ENCODE results near the gene LUC7L2.
"Not testable (repeated sequence)": the region's sequence is repeated elsewhere in the genome, so short reads cannot be mapped to it uniquely, and the experiment has no call there.

The LUC7L2 gene, protein sequence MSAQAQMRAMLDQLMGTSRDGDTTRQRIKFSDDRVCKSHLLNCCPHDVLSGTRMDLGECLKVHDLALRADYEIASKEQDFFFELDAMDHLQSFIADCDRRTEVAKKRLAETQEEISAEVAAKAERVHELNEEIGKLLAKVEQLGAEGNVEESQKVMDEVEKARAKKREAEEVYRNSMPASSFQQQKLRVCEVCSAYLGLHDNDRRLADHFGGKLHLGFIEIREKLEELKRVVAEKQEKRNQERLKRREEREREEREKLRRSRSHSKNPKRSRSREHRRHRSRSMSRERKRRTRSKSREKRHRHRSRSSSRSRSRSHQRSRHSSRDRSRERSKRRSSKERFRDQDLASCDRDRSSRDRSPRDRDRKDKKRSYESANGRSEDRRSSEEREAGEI

DNA sequence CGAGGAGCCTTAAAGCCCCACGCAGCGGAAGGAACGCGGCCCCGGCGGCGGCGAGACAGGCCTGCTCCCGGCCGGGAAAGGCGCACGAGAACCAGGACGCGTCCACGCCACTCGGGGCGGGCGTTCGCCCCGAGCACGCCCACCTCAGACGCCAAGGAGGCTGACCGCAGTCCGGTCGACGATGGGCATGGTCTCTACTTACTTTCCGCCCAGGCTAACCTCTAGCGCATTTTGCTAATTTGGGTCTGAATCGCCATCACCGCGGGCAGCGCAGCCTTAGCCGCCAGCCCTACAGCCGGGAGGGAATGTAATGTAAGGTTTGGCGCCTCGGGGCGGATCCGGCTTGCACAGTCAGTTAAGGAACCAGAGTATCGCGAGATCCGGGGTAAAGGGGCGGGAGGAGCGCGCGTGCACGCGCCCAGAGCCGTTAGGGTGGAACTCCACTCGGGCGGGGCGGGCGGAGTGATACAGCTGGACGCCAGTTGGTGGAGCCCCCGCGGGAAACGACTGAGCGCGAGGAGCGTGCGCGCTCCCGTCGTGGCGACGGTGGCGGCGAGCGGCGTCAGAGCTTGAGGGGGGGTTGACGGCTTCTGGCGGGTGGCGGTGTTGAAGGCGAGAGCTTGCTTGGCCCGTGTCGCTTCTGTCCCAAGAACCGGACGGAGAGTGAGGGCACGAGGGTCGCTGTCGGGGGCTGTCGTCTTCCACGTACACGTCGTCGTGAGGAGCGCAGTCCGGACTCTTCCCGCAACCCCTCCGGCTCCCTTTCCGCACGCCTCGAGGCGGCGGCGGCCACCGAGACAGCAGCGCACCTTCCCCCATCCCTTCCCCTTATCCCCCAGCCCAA is at the start of gene LUC7L2:
Gene LUC7L2, plus strand, starts transcription at position 529 of the 844 bp plus-strand sequence. CDS start 368 bp downstream, outside the sequence.
- DNase-seq (ENCODE audit: low read depth): peak; percentile 99

DNA sequence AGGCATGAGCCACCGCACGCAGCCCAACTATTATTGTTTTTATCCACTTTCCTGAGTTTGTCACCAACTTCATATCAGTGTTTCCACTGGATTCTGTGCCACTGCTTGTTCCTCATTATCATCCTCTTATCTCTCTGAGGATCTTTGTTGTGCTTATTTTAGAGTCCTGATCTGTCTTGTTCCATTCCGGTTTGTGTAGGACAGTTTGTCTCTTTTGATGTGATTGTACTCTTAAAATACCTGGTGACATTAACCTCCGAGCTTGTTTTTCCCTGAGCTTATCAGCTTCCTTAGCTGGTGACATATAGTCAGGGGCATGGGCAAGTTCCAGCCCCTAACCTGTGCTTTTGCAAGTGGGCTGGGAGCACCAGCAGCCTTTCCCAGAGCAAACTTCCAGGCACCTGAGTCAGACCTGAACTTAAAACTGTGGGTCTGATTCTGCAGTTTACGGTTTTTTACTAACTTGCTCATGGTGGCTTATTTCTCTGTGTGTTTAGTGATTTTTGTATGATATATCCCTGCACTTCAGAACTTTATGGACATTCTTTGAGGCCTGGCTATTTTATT is 41.7 kb upstream of the LUC7L2 start:
- DNase-seq (ENCODE audit: low read depth): no peak

DNA sequence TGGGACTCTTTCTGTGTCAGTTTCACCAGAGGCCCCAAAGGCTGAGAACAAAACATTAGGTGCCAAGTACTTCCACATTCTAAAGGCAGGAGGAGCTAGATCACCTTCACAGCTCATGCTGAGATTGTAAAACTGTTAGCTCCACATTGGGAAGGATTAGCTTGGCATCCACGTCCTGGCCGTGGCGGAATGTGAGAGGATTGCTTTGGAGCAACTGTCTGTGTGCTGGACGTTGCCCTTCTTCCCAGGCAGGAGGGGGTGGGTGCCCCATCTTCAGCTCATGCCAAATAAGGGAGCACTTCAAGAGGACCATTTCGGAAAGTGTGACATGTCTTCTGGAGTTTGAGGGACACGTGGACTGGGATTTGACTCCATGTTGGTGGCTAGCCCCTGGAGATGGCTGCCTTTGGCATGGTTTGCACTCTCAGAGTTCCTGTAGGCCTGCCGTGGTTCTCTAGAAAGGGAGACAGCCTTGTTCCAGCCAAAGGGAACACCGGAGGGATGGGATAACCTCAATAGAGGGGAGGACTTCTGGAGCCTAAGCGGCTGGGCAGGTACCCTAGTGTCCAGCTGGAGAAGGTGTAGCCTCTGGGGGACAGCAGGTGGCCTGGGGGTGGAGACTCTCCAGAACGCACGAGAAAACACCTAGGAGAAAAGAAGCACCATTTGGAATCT is 38.5 kb upstream of the LUC7L2 start:
- no peak for DNase-seq (ENCODE audit: low read depth)

DNA sequence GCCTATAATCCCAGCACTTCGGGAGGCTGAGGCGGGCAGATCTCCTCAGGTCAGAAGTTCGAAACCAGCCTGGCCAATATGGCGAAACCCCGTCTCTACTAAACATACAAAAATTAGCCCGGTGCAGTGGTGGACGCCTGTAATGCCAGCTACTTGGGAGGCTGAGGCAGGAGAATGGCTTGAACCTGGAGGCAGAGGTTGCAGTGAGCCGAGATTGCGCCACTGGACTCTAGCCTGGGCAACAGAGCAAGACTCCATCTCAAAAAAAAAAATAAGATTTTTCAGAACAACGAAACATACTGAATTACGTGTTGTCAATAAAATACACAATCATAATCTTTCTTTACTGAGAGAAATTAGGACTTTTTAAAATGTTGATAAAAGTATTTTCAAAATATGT is 35.0 kb upstream of the LUC7L2 start:
- DNase-seq (ENCODE audit: low read depth): not testable (repeated sequence)

DNA sequence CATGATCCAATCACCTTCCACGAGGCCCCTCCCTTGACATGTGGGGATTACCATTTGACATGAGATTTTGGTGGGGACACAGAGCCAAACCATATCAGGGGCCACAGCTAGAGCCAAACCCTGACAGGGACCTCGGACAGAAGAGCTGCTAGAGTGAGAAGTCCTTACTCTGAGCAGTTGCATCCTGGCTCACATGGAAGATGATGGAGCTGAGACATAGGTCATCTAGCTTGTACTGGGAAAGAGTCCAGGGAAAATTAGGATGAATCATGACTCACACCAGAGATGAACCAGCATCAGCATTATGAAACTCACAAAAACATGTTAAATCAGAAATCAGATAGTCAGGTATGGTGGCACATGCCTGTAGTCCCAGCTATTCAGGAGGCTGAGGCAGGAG is 31.3 kb upstream of the LUC7L2 start:
- no peak for DNase-seq (ENCODE audit: low read depth)

DNA sequence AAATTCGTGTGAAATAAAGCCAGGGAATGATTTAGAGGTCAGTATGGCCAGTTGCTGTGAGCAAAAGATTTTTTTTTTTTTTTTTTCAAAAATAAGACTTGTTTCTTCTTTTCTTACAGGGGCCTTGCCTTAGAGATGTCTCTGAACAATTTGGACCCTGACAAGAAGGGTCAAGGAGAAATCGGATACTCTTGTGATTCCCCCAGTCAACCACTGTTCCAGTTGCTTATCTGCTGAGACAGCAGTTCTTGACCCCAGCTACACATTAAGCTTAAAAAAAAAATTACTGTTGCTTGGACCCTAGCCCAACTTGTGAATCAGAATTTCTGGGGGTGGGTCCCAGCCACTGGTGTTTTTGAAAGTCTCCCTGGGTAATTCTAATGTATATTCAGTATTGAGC is 30.6 kb upstream of the LUC7L2 start:
- no peak for DNase-seq (ENCODE audit: low read depth)

DNA sequence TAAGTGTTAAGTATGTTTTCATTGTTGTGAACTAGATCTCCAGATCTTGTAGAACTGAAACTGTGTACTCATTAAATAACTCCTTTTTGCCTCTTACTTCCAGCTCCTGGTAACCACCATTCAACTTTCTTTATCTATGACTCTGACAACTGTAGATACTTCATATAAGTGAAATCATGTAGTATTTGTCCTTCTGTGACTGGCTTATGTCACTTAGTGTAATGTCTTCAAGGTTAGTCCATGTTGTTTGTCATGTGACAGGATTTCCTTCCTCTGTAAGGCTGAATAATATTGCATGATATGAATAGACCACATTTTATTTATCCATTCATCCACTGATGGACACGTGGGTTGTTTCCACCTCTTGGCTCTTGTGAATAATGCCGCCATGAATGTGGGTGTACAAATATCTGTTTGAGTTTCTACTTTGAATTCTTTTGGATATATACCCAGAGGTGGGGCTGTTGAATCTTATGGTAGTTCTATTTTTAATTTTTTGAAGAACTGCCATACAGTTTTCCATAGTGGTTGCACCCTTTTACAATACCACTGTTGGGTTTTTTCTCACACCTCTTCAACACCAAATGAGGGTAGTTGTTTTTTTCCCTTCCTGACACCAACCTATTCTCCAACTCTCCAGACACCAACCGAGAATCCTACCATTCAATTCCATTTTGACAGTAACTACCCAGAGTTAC is 29.2 kb upstream of the LUC7L2 start:
- no peak for DNase-seq (ENCODE audit: low read depth)

DNA sequence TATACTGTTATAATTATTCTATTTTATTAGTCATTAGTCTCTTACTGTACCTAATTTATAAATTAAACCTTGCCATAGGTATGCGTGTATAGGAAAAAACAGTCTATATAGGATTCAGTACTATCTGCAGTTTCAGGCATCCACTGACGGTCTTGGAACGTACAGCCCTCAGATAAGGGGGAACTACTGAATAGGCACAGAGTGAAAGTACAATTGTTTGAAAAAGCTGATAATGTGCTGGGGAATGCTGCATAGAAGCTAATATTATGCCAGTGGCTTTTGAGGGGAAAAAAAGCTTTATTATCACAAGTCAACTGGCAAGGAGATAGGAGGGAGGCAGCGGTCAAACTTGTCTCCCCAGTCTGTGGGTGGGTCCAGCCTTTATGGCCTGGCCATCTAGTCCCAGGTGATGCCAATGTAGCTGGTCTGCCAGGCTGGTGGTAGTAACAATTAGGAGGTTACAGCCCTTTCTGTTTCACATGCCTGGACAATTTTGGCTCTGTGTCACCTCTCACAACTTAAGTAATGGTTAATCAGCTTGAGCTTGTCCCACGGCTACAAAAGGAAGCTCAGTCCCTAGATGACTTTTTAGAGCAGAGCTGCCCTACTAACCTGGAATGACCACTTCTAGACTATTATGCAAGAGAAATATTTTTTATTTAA is 26.9 kb upstream of the LUC7L2 start:
- no peak for DNase-seq (ENCODE audit: low read depth)

DNA sequence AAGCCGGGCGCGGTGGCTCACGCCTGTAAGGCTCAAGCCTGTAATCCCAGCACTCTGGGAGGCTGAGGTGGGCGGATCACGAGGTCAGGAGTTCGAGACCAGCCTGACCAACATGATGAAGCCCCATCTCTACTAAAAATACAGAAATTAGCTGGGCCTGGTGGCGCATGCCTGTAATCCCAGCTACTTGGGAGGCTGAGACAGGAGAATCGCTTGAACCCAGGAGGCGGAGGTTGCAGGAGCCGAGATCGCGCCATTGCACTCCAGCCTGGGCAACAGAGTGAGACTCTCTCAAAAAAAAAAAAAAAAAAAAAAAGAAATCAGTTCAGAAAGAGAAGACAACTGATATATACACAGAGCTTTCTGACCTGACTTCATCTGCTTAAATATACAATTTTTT is 26.3 kb upstream of the LUC7L2 start:
- DNase-seq (ENCODE audit: low read depth): not testable (repeated sequence)

DNA sequence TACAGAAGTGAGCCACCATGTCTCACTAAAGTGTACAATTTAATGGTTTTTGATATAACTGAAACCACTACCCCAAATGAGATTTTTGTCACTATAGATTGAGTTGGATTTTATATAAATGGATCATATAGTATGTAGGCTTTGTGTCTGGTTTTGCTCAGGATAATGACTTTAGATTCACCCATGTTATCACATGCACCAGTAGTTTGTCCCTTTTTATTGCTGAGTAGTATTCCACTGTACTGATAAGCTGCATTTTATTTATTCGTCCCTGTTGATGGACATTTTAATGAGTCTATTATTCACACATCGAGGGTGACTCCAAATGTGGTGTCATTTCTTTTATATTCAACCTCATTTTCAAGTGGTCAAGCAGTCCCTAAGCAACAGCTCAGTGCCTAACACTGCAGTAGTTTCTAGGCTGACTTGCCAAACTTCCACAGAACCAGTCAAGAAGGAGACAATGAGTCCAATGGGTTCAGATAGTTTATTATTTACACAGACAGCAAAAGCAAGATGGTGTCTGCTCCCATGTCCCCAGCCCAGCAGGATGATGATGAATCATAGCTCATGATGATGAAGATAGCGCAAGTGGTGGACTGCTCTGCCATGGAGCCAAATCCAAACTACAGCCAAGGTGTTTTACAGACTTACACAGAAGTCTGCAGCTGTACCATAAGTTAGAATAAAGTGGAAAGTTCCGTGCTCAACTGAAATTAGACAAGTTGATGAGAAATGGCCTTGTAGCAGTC is 25.1 kb upstream of the LUC7L2 start:
- DNase-seq (ENCODE audit: low read depth): no peak

DNA sequence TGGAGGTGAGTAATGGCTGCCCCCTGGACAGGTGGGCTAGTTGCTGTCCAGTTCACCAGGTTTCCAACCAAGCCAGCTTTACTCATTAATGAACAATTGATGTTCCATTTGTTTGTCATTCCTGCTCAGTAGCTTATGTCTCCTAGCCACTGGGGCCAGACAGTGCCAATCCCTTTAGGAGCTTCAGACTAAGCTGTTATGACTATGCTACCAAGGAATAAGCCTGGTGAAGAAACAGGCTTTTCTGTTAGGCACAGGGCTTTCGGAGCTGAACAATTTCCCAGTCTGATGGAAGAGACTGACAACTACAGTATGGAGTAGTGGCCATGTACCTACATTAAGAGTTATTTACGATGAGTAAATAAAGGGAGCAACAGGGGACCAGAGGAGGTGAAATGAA is 20.7 kb upstream of the LUC7L2 start:
- DNase-seq (ENCODE audit: low read depth): no peak

DNA sequence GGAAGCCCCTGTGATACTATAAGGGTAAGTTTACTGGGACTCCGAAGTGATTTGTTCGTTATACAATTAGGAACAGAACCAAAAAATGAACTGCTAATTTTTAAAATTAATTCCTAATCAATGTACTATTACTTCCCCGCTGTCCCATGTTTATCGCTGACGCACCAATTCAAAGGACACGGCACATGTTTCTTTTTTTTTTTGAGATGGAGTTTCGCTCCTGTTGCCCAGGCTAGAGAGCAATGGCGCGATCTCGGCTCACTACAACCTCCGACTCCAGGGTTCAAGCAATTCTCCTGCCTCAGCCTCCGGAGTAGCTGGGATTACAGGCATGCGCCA is 20.0 kb upstream of the LUC7L2 start:
- no peak for DNase-seq (ENCODE audit: low read depth)

DNA sequence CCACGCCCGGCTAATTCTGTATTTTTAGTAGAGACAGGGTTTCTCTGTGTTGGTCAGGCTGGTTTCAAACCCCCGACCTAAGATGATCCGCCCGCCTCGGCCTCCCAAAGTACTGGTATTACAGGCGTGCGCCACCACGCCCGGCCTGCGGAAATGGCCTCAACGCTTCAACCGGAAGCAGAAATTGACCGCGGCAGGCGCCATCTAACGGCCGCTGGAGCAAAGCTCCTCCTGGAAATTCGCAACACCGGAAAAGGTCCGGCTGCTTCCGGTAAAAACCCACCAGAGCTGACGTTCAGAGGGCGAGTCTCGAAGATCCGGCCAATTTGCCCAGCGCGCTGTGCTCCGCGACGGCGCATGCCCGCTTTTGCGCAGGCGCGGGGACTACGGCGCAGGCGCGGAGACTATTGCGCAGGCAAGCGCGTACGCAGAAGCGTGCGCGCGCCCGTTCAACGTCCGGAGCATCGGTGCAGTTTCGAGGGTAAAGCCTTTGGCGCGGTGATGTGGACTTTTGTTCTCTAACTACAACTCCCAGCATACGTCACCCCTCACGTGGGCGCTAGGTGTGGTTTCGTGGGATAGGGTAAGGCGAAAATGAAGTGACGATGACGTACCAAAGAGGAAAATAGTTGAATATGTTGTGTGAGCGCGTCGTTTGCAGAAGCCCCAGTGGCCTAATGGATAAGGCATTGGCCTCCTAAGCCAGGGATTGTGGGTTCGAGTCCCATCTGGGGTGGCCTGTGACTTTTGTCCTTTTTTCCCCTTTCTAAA is 19.5 kb upstream of the LUC7L2 start:
- peak; percentile 96 for DNase-seq (ENCODE audit: low read depth)

DNA sequence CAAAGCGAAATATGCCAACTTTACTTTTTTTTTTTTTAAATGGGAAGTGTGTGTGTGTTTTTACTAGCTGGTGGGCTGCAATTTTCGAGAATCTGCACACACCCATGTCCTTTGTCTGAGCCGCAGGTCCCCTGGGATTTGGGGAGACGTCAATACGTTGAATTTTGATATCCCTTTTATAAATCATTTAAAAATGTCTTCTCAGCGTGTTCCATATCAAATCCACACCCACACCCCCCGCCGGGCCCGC is 19.0 kb upstream of the LUC7L2 start:
- DNase-seq (ENCODE audit: low read depth): no peak

DNA sequence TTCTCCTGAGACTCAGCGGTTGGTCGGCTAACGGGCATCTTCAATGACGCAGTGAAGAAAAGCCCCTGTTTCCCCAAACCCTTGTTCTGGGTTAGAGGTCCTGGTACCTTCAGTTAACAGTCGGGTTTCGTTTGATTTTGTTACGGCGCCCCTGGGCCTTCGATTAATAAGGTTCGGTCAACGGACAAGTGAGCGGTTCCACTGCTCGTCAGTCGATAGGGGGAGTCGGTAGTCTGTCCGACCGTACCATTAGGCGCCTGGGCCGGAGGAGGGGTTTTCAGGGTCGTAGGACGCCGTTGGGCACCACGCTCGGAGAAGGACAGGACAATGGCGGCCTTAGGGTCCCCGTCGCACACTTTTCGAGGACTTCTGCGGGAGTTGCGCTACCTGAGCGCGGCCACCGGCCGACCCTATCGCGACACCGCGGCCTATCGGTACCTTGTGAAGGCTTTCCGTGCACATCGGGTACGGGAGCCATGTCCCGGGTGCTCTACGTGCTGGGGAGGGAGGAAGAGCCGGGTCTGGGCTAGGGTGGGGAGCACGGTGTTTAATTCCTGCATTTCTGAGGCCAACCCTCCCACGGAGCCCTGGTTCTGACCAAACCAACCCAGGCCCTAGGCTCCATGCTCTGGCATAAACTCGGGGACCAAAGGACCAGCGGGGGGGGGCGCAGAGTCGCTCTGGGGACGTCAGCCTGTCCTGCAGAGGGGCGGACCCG is 18.5 kb upstream of the LUC7L2 start, which contains the start of gene FMC1:
Gene FMC1, plus strand, starts transcription at position 280 of the 718 bp plus-strand sequence. Its CDS starts 48 bp downstream, at position 328.
- peak; percentile 55 for DNase-seq (ENCODE audit: low read depth)

DNA sequence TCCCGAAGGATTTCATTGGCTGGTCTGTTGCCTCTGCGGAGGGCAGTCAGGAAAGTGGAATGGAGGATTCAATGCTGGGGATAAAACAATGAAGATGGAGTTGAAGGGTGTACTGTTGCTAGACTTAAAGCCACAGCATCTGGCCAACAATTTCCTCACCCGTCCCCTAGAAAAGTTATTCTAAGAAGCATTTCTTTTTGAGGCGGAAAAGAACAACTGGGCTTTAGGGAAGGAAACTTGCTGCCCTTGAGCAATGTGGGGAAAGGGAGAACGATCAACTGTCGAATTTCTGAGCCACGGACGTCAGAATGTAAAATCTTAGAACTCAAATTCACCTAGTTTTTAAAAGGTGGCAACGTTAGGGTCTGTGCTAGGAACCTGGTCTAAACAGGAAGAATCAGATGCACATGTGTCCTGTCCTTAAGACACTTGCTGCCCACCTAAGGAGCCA is 17.9 kb upstream of the LUC7L2 start:
- no peak for DNase-seq (ENCODE audit: low read depth)

DNA sequence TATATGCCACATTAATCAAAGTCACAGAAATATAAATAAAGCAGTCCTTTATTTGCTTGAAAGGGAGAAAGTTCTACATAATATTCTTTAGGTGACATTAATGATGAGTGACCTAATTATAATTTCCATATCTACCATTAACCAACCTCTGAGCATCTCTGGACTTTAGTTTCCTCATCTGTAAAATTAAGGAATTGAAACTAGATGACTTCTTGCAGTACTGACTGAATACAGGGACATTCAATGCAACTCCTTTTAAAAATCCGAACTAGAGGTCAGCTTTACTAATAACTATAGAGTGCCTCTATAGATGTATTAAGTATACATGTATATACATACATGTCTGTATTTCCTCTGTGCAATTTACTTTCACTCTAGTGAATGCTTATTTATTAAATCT is 14.7 kb upstream of the LUC7L2 start:
- DNase-seq (ENCODE audit: low read depth): no peak

DNA sequence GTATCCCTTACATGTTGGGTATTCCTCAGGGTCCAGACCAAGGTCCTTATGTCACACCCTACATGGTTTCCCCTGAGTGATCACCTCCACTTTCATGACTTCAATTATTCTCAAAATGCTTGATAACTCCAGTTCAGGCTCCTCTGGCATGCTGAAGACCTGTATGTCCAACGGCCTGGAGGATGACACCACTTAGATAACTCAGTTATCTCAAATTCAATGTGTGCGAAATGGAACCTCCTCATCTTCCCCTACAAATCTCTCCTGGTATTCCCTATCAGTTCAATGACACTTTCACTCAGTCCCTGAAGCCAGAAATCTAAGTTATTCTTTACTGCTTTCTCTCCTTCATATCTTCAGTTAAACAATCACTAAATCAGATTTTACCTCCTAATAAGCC is 8.7 kb upstream of the LUC7L2 start:
- DNase-seq (ENCODE audit: low read depth): no peak

DNA sequence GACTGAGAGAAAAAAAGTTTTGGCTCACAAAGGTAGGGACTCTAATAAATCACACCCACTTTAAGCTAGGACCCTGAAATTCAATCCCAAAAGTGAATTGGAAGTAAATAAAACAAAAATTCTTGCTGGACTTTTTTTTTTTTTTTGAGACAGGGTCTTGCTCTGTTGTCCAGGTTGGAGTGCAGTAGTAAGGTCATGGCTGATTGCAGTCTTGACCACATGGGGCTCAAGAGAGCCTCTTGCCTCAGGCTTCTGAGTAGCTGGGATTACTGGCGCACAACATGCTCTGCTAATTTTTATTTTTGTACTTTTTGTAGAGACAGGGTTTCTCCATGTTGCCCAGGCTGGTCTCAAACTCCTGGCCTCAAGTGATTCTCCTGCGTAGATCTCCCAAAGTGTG is 5.0 kb upstream of the LUC7L2 start:
- DNase-seq (ENCODE audit: low read depth): no peak

Measured in stimulated activated CD8-positive, alpha-beta memory T cell treated with anti-CD3 and anti-CD28 coated beads, Interleukin-15, amount 100 ng/mL, for 1 hour (primary cell).